ENCODE measurements around the gene PPY. TPM values are rescaled to one million over a fixed set of nuclear protein-coding genes. Genes with fewer than 3 reads are reported as not detected.

Gene PPY
- total RNA-seq, 4 donors from 2014 or later: not detected

DNA sequence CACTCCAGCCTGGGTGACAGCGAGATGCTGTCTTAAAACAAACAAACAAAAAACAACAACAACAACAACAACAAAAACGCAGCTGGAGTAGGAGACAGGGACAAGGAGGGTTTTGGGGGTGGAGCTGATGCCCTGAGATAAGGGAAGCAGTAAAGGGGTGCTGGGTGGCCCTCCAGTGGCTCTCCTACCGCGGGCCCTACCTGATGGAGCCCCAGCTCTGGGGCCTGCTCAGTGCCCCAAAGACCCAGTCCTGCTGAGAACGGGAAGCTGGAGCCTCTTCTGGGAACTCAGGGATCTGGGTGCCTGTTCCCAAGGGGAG is 40.9 kb upstream of the PPY start:
- TF ChIP-seq, protein P1, sequence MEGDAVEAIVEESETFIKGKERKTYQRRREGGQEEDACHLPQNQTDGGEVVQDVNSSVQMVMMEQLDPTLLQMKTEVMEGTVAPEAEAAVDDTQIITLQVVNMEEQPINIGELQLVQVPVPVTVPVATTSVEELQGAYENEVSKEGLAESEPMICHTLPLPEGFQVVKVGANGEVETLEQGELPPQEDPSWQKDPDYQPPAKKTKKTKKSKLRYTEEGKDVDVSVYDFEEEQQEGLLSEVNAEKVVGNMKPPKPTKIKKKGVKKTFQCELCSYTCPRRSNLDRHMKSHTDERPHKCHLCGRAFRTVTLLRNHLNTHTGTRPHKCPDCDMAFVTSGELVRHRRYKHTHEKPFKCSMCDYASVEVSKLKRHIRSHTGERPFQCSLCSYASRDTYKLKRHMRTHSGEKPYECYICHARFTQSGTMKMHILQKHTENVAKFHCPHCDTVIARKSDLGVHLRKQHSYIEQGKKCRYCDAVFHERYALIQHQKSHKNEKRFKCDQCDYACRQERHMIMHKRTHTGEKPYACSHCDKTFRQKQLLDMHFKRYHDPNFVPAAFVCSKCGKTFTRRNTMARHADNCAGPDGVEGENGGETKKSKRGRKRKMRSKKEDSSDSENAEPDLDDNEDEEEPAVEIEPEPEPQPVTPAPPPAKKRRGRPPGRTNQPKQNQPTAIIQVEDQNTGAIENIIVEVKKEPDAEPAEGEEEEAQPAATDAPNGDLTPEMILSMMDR (IDR thresholded peaks at IDR 0.05): no peak
- ATAC-seq (ENCODE audit: low FRiP score): no peak
- DNase-seq (ENCODE audit: low spot score): no peak

- no peak for DNase-seq (ENCODE audit: low spot score)
- TF ChIP-seq, protein P1 (IDR thresholded peaks at IDR 0.05): no peak
- no peak for ATAC-seq (ENCODE audit: low FRiP score)
Observed at GRCh38 chr17:43982171-43982570, 39.9 kb upstream of the PPY start.

GRCh38 chr17:43979671-43980070 is 37.4 kb upstream of the PPY start:
- ATAC-seq (ENCODE audit: low FRiP score) (no peak), DNase-seq (ENCODE audit: low spot score) (no peak)
- TF ChIP-seq, protein P1 (IDR thresholded peaks at IDR 0.05): no peak

- ATAC-seq (ENCODE audit: low FRiP score) (no peak), DNase-seq (ENCODE audit: low spot score) (no peak)
- TF ChIP-seq, protein P1 (IDR thresholded peaks at IDR 0.05): no peak
Observed at GRCh38 chr17:43979011-43979410, 36.7 kb upstream of the PPY start.

DNA sequence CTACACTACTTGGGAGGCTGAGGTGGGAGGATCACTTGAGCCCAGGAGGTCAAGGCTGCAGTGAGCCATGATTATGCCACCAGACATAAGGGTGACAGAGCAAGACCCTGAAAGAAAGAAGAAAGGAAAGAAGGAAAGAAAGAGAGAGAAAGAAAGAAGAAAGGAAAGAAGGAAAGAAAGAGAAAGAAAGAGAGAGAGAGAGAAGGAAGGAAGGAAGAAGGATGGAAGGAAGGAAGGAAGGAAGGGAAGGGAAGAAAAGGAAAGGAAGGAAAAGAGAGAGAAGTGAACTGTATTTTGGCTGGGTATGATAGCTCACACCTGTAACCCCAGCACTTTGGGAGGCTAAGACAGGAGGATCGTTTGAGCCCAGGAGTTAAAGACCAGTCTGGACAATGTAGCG is 35.8 kb upstream of the PPY start:
- DNase-seq (ENCODE audit: low spot score) (no peak), ATAC-seq (ENCODE audit: low FRiP score) (no peak)

DNA sequence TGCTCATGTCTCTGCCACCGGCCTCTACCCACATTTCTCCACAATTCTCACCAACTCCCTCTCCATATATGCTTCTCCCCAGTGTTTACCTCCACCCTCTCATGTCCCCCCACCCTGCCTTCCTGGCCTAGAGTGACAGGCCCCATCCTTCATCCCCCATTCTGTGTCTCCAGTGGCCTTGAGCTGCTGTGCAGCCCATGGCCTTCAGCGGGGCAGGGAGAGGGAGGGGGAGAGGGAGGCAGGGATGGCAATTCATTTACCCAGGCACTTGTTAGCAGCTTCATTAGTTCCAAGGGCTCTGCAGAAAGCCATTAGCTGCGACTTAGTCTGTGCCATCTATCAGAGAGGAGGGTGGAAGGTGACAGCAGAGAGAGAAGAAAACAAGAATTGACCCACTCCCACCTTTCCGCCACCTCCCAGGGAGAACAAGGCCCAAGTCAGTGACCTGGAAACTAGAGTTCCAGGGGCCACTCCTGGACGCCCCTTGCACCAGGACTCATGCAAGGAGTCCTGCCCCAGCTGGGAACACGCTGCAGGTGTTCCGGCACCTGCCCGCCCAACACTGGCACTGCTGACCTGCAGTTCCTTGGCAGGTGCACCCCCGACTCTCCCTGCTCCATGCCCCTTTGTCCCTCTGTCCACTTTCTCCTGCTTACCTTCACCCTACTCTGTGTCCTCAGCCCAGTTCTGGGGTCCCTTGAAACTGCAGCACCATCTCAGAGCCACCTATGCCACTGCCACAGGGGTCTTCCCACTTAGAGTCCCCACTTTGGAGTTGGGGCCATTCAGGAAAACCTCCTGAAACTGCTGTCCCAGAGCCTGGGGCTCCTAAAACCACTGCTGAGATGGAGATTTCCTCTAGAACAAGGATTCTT is 34.9 kb upstream of the PPY start:
- TF ChIP-seq, protein P1 (IDR thresholded peaks at IDR 0.05): no peak
- ATAC-seq (ENCODE audit: low FRiP score) (no peak), DNase-seq (ENCODE audit: low spot score) (no peak)

More for the DNA sequence above, 35.8 kb upstream of the PPY start:
- TF ChIP-seq, protein P1 (IDR thresholded peaks at IDR 0.05): no peak

- ATAC-seq (ENCODE audit: low FRiP score): no peak
- DNase-seq (ENCODE audit: low spot score): no peak
- TF ChIP-seq, protein P1 (IDR thresholded peaks at IDR 0.05): no peak
Observed at GRCh38 chr17:43975898-43976297, 33.6 kb upstream of the PPY start.

Data from omental fat pad (tissue), 4 donors.